ENCODE results near the gene JPH4. TPM values are rescaled to one million over a fixed set of nuclear protein-coding genes. Genes with fewer than 3 reads are reported as not detected.

JPH4 gene
- total RNA-seq, 1 experiment from 2014 or later, result 6.8 TPM

DNA sequence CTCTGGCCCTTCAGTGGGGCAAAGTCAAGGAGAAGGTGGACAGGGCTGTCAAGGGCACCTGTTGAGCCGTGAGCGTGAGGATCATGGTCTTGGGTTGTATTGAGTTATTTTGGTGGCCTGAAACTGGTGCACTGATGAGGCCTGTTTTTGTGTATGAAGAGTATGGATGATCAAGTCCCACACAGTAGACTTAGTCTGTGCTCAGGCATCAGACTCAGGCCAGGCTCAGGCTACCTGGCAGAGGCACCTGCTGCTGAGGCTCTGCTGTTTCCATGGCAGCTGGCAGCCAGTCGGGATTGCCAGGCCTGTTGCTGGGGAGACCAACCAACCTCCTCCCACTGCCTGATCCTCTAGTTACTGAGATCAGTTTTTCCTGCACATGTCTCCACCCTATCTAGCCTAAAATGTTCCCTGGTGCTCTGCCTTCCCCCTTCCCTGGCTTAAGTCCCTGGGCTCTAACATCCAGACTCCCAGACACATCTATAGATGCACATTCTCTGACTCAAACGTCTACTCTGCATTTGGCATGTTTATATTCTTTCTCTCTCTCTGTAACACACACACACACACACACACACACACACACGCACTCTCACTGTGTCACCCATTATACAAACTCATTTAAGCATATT lies 5.1 kb downstream of the JPH4 start:
- Mint-ChIP-seq H3K27ac (no peak overlapping the region), H3K4me1 (peaks cover 36 to 39% of the 10 kb centered on the region in 2 experiments), H3K9me3 (no peaks in the 10 kb centered on the region; a peak in 1 of 5 replicates), H3K4me3 (peak overlapping the region in 1 of 2 experiments; percentile 7; a peak in 2 of 5 replicates), H3K36me3 (ENCODE audit: insufficient read depth in 1 of 3, low read depth in 3 of 3) (peaks cover 0 to 39% (median 30%) of the 10 kb centered on the region in 3 experiments; a peak in 5 of 7 replicates), H3K27me3 (ENCODE audit: low read depth) (peaks cover 52% of the 10 kb centered on the region)
- no peak overlapping the region for H3K23ac ChIP-seq (ENCODE audit: insufficient read length, low read depth, low read length)
- TF ChIP-seq, protein P1, sequence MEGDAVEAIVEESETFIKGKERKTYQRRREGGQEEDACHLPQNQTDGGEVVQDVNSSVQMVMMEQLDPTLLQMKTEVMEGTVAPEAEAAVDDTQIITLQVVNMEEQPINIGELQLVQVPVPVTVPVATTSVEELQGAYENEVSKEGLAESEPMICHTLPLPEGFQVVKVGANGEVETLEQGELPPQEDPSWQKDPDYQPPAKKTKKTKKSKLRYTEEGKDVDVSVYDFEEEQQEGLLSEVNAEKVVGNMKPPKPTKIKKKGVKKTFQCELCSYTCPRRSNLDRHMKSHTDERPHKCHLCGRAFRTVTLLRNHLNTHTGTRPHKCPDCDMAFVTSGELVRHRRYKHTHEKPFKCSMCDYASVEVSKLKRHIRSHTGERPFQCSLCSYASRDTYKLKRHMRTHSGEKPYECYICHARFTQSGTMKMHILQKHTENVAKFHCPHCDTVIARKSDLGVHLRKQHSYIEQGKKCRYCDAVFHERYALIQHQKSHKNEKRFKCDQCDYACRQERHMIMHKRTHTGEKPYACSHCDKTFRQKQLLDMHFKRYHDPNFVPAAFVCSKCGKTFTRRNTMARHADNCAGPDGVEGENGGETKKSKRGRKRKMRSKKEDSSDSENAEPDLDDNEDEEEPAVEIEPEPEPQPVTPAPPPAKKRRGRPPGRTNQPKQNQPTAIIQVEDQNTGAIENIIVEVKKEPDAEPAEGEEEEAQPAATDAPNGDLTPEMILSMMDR (conservative IDR thresholded peaks at IDR 0.05), result no peak
- H2BK5ac ChIP-seq (ENCODE audit: insufficient read length, low read length), result no peak overlapping the region
- H3T11ph ChIP-seq (ENCODE audit: low read length), result no peak overlapping the region
- no peak overlapping the region for H2BK20ac ChIP-seq (ENCODE audit: low read depth, low read length, poor library complexity, severe bottlenecking)
- H4K8ac ChIP-seq (replicated peaks; ENCODE audit: insufficient read length, low read depth, low read length), result no peak overlapping the region
- H4K5ac ChIP-seq (ENCODE audit: insufficient read length, low read depth, low read length), result no peak overlapping the region
- H2AFZ ChIP-seq (ENCODE audit: low read length), result no peak overlapping the region
- no peak overlapping the region for H3K4ac ChIP-seq (ENCODE audit: low read depth, low read length)
- DNase-seq, result no peak
- H3K4me1 ChIP-seq (ENCODE audit: insufficient read depth, low read length), result peaks cover 4% of the 10 kb centered on the region; the same call in 1 of the 2 replicates
- no peaks in the 10 kb centered on the region for H3K79me2 ChIP-seq (ENCODE audit: insufficient read depth, low read length)
- no peak overlapping the region for H2AK5ac ChIP-seq (ENCODE audit: insufficient read length, low read length)
- H3K27me3 ChIP-seq (ENCODE audit: insufficient read depth, low read length), result peaks cover 7% of the 10 kb centered on the region; the same call in 1 of the 2 replicates
- no peak overlapping the region for H3K27ac ChIP-seq (ENCODE audit: insufficient read length, low read depth, low read length)
- no peak overlapping the region for H2BK12ac ChIP-seq (ENCODE audit: insufficient read length, low read depth, low read length)
- no peaks in the 10 kb centered on the region for H3K79me1 ChIP-seq (ENCODE audit: insufficient read depth, low read depth, low read length, poor library complexity, severe bottlenecking)
- no peak overlapping the region for H3K18ac ChIP-seq (ENCODE audit: insufficient read length, low read depth, low read length)
- no peak overlapping the region for H3K4me2 ChIP-seq (ENCODE audit: insufficient read depth, insufficient read length, low read length)
- no peak overlapping the region for H4K91ac ChIP-seq (ENCODE audit: insufficient read length, low read depth, low read length)
- peaks cover 29% of the 10 kb centered on the region for H3K23me2 ChIP-seq (ENCODE audit: insufficient read length, low read depth, low read length, poor library complexity, severe bottlenecking)
- no peak overlapping the region for H3K9ac ChIP-seq (ENCODE audit: extremely low read depth, insufficient read length, low read length)
- no peak overlapping the region for H2BK120ac ChIP-seq (ENCODE audit: low read depth, low read length, poor library complexity, severe bottlenecking)
- WGBS (ENCODE audit: extremely low coverage, insufficient read length, low lambda C conversion rate), result no CpG with 5 or more reads among the region's 5 CpGs
- H3K9me3 ChIP-seq (ENCODE audit: control insufficient read depth, low read depth, low read length), result no peaks in the 10 kb centered on the region
- H3K56ac ChIP-seq (ENCODE audit: insufficient read length, low read depth, low read length), result no peak overlapping the region
- H2BK15ac ChIP-seq (ENCODE audit: low read depth, low read length), result no peak overlapping the region
- H4K20me1 ChIP-seq (ENCODE audit: control insufficient read depth, insufficient read depth, insufficient read length), result peaks cover 5% of the 10 kb centered on the region
- H3K14ac ChIP-seq (ENCODE audit: insufficient read depth, low read length), result no peak overlapping the region

Measured in H9 (cell line).